Activated T-helper 17 cell treated with anti-CD3 and anti-CD28 coated beads, Interleukin-2, amount 50 U/mL, for 72 hours (primary cell): ENCODE measurements around the gene PPP6C. TPM values are rescaled to one million over a fixed set of nuclear protein-coding genes. Genes with fewer than 3 reads are reported as not detected.
"Not testable (repeated sequence)": the region's sequence is repeated elsewhere in the genome, so short reads cannot be mapped to it uniquely, and the experiment has no call there.

Source experiments
- ATAC-seq: fragments of 150-1000 bp; cut with Tn5 transposase; replicated peaks from 2 replicates; pipeline ENCODE4 v1.10.0; 2021; ENCODE audit warnings: mild to moderate bottlenecking, moderate library complexity
- H3K27ac Mint-ChIP-seq: one replicate; pipeline ENCODE4 v1.8.0; 2022; ENCODE audit warnings: mixed read lengths
- H3K27me3 Mint-ChIP-seq: one replicate; pipeline ENCODE4 v1.8.0; 2022; ENCODE audit warnings: mixed read lengths
- H3K36me3 Mint-ChIP-seq: one replicate; pipeline ENCODE4 v1.8.0; 2022; ENCODE audit warnings: low read depth, mild to moderate bottlenecking, mixed read lengths
- H3K4me1 Mint-ChIP-seq: one replicate; pipeline ENCODE4 v1.8.0; 2022; ENCODE audit warnings: mixed read lengths
- H3K4me3 Mint-ChIP-seq: one replicate; pipeline ENCODE4 v1.8.0; 2022; ENCODE audit warnings: mild to moderate bottlenecking, mixed read lengths
- H3K9me3 Mint-ChIP-seq: one replicate; pipeline ENCODE4 v1.8.0; 2022; ENCODE audit warnings: mixed read lengths
- total RNA-seq, 2 donors: library from RNA; stranded (reverse); gene quantifications; one replicate each; pipeline ENCODE4 v1.2.3, GENCODE V29; 2022

The PPP6C gene
- total RNA-seq, 2 donors from 2014 or later, result 26.6 to 55.2 TPM

- not testable (repeated sequence) for H3K4me3 Mint-ChIP-seq, H3K4me1 Mint-ChIP-seq, H3K27ac Mint-ChIP-seq, H3K9me3 Mint-ChIP-seq, H3K27me3 Mint-ChIP-seq, ATAC-seq
- peaks cover 25% of the 10 kb centered on the region for H3K36me3 Mint-ChIP-seq
Measured at GRCh38 chr9:125162891-125163290, 26.7 kb downstream of the PPP6C start.

DNA sequence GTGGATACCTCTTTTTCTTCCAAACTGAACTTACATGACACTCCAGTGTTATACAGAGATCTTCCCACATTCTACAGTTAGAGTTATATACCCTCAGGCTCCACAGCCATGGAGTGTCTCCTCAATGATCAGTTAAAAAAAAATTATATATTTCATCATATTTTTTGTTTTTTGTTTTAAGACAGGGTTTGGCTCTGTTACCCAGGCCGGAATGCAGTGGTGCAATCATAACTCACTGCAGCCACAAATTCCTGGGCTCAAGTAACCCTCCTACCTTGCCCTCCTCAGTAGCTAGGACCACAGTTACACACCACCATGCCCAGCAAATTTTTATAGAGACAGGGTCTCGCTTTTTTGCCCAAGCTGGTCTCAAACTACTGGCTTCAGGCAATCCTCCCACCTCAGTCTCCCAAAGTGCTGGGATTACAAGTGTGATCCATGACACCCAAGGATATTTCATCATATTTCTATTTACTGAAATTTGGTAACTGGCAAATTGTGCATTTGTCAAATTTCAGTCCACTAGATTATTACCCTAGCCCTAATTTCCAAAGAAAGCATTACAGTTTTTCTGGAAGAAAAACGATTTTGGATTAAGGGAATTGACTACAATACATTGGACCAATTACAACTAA, 28.2 kb downstream of the PPP6C start:
- Mint-ChIP-seq H3K4me3 (no peak overlapping the region), H3K9me3 (no peaks in the 10 kb centered on the region), H3K36me3 (peaks cover 28% of the 10 kb centered on the region), H3K4me1 (no peaks in the 10 kb centered on the region), H3K27ac (no peak overlapping the region), H3K27me3 (no peaks in the 10 kb centered on the region)
- no peak for ATAC-seq

DNA sequence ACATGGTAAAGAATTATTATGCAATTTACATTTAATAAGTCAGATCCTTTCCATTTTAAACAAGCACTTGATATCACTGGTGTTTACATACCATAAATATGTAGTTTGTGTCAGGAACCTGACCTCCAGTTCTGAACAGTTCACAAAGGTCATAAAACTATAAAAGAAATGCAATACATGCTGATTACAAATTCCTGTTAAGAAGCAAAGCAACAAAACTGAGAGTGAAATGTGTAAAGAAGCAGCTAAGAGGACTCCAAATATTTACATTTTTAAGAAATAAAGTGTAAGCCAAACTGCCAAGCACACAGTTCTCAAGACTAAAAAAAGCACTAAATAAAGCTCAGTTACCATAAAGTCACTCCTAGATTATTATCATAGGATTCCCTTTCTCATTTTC, 28.9 kb downstream of the PPP6C start:
- Mint-ChIP-seq H3K4me1 (no peaks in the 10 kb centered on the region), H3K36me3 (peaks cover 27% of the 10 kb centered on the region), H3K9me3 (no peaks in the 10 kb centered on the region), H3K4me3 (no peak overlapping the region), H3K27me3 (no peaks in the 10 kb centered on the region), H3K27ac (no peak overlapping the region)
- ATAC-seq, result no peak

DNA sequence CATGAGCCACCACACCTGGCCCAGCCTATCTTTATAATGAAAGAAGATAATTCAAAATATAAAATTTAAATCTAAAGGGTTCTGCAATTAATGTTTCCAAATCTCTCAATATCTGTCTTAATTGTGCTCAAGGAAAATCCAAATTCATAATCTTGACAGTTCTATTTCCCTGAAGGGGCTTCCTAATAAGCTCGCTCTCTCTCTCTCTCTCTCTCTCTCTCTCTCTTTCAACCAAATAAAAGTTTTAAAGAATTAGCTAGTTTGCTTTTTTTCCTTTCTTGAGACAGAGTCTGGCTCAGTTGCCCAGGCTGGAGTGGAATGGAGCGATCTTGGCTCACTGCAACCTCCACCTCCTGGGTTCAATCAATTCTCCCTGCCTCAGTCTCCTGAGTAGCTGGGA, 33.1 kb downstream of the PPP6C start:
- no peaks in the 10 kb centered on the region for H3K27me3 Mint-ChIP-seq
- no peak overlapping the region for H3K27ac Mint-ChIP-seq
- no peak overlapping the region for H3K4me3 Mint-ChIP-seq
- no peaks in the 10 kb centered on the region for H3K9me3 Mint-ChIP-seq
- H3K36me3 Mint-ChIP-seq, result peaks cover 51% of the 10 kb centered on the region
- H3K4me1 Mint-ChIP-seq, result no peaks in the 10 kb centered on the region
- no peak for ATAC-seq

GRCh38 chr9:125153712-125154367, 35.8 kb downstream of the PPP6C start:
- H3K27ac Mint-ChIP-seq, result no peak overlapping the region
- ATAC-seq, result no peak
- no peaks in the 10 kb centered on the region for H3K9me3 Mint-ChIP-seq
- H3K4me3 Mint-ChIP-seq, result no peak overlapping the region
- H3K4me1 Mint-ChIP-seq, result no peaks in the 10 kb centered on the region
- H3K27me3 Mint-ChIP-seq, result no peaks in the 10 kb centered on the region
- H3K36me3 Mint-ChIP-seq, result peaks cover 78% of the 10 kb centered on the region

- no peaks in the 10 kb centered on the region for H3K27me3 Mint-ChIP-seq
- ATAC-seq, result no peak
- no peak overlapping the region for H3K4me3 Mint-ChIP-seq
- peaks cover 66% of the 10 kb centered on the region for H3K36me3 Mint-ChIP-seq
- no peaks in the 10 kb centered on the region for H3K9me3 Mint-ChIP-seq
- no peak overlapping the region for H3K27ac Mint-ChIP-seq
- H3K4me1 Mint-ChIP-seq, result no peaks in the 10 kb centered on the region
Measured at GRCh38 chr9:125151730-125152129, 37.9 kb downstream of the PPP6C start.

DNA sequence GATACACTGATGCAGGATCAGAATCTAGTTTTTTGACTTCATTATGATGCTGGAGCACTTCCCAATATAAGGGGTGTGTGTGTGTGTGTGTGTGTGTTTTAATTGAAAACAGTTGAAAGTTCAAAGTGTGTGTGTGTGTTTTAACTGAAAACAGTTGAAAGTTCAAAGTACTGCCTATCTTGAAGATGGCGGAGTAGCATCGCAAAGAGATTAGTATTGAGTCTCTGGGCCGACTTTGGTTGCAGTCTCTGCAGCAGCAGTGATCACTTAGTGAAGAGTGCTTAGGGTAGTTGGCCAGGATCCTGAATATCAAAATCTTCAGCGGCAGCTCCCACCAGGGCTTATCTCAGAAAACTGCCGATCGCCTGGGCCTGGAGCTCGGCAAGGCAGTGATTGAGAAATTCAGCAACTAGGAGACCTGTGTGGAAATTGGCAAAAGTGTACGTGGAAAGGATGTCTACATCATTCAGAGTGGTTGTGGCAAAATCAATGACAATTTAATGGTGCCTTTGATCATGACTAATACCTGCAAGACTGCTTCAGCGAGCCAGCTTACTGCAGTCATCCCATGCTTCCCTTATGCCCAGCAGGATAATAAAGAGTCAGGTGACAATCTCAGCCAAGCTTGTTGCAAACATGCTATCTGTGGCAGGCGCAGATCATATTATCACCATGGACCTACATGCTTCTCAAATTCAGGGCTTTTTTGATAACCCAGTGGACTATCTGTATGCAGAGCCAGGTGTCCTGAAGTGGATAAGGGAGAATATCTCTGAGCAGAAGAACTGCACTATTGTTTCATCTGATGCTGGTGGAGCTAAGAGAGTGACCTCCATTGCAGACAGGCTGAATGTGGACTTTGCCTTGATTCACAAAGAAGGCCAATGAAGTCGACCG, 39.0 kb downstream of the PPP6C start:
- peaks cover 66% of the 10 kb centered on the region for H3K36me3 Mint-ChIP-seq
- no peak overlapping the region for H3K4me3 Mint-ChIP-seq
- no peaks in the 10 kb centered on the region for H3K4me1 Mint-ChIP-seq
- no peak overlapping the region for H3K27ac Mint-ChIP-seq
- no peaks in the 10 kb centered on the region for H3K9me3 Mint-ChIP-seq
- H3K27me3 Mint-ChIP-seq, result no peaks in the 10 kb centered on the region
- ATAC-seq, result no peak

GRCh38 chr9:125147401-125147951, 42.1 kb downstream of the PPP6C start:
- Mint-ChIP-seq H3K27me3 (no peaks in the 10 kb centered on the region), H3K4me1 (peaks cover 4% of the 10 kb centered on the region), H3K9me3 (no peaks in the 10 kb centered on the region), H3K4me3 (no peak overlapping the region), H3K36me3 (peaks cover 46% of the 10 kb centered on the region), H3K27ac (no peak overlapping the region)
- ATAC-seq, result no peak

DNA sequence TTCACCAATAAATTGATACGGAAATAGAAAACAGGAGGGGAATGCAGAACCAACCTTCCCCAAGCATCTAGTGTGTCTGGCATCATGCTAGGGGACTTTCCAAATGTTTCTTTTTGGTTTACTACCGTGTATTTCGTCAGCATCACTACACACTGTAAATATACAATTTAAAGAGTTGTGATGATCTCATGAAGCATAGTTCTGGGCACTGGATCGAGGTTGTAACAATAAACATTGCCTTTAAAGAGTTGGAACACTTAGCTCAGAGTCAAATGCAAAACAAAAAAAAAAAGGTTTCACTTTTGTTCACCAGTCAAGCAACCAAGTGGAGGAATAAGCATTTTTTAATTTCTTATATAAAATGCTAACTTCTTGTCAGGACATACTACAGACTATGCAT, 43.4 kb downstream of the PPP6C start:
- H3K4me3 Mint-ChIP-seq, result no peak overlapping the region
- H3K9me3 Mint-ChIP-seq, result no peaks in the 10 kb centered on the region
- H3K27ac Mint-ChIP-seq, result peak overlapping the region; percentile 54
- H3K4me1 Mint-ChIP-seq, result peaks cover 4% of the 10 kb centered on the region
- H3K36me3 Mint-ChIP-seq, result peaks cover 37% of the 10 kb centered on the region
- H3K27me3 Mint-ChIP-seq, result no peaks in the 10 kb centered on the region
- no peak for ATAC-seq

GRCh38 chr9:125145425-125145824, 44.2 kb downstream of the PPP6C start:
- no peaks in the 10 kb centered on the region for H3K9me3 Mint-ChIP-seq
- ATAC-seq, result no peak
- H3K27ac Mint-ChIP-seq, result no peak overlapping the region
- H3K4me3 Mint-ChIP-seq, result no peak overlapping the region
- H3K36me3 Mint-ChIP-seq, result peaks cover 29% of the 10 kb centered on the region
- H3K27me3 Mint-ChIP-seq, result no peaks in the 10 kb centered on the region
- H3K4me1 Mint-ChIP-seq, result peaks cover 4% of the 10 kb centered on the region

- Mint-ChIP-seq H3K4me1 (peaks cover 4% of the 10 kb centered on the region), H3K27me3 (no peaks in the 10 kb centered on the region), H3K27ac (peak within 1 kb of the TSS; percentile 89), H3K4me3 (peak within 1 kb of the TSS; percentile 92), H3K9me3 (no peaks in the 10 kb centered on the region), H3K36me3 (peaks cover 12% of the 10 kb centered on the region)
- ATAC-seq, result peak; percentile 99
Measured at GRCh38 chr9:125143377-125144090, 46.1 kb downstream of the PPP6C start, which contains the start of gene SCAI. Gene SCAI (minus strand): TSS chr9:125143528. CDS start chr9:125143437, 91 bp downstream.

DNA sequence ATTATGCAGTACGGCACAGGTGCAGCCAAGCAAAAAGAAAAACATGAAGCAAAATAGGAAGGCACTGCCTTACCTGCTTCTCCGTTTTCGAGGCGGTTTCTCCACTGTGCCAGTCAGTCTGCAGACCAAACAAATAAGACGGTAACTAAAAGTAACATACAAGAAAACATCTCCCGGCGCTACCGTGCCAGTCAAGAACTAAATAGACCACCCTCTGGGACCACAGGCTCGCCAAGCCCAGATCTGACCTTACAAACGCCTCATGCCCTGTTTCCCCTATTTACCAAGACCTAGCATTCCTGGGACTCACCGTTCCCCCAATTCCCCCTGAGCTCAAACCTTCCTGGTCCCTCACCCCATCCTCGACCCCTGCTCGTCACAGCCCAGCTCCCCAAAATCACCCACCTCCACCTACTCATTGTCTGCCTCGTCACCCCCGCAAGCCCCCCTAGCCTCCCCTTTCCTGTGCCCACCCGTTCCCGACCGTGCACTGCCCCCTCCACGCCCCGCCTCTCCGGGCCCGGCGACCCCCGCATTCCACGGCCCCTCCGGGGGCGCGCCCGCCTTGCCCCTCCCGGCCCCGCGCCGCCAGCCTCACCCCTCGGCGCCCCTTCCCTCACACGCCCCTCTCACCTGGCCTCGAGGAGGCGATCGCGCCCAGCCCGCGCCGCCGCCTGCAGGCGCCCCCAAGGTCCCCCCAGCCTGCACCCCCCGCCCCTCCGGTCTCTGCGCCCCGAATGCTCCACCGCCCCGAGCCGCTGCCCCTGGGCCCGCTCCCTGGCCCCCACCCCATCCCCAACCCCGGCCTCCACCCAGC, 46.8 kb downstream of the PPP6C start:
- peaks cover 4% of the 10 kb centered on the region for H3K4me1 Mint-ChIP-seq
- H3K27me3 Mint-ChIP-seq, result no peaks in the 10 kb centered on the region
- H3K4me3 Mint-ChIP-seq, result peak overlapping the region; percentile 92
- no peaks in the 10 kb centered on the region for H3K9me3 Mint-ChIP-seq
- H3K27ac Mint-ChIP-seq, result peak overlapping the region; percentile 89
- no peak for ATAC-seq
- peaks cover 12% of the 10 kb centered on the region for H3K36me3 Mint-ChIP-seq

DNA sequence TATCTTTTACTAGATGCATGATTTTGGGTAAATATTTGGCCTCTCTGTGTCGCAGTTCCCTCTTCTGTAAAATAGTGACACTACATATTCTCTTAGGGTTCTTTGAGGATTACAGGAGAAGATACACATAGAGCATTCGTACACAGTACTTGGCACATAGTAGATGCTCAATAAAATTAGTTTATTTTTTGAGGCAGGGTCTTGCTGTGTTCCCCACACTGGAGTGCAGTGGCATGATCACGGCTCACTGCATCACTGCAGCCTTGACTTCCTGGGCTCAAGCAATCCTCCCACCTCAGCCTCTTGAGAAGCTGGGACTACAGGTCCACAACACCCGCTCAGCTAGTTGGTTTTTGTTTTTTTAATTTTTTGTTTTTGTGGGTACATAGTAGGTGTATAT, 47.9 kb downstream of the PPP6C start:
- ATAC-seq, result no peak
- Mint-ChIP-seq H3K27ac (no peak overlapping the region), H3K36me3 (peaks cover 12% of the 10 kb centered on the region), H3K9me3 (no peaks in the 10 kb centered on the region), H3K27me3 (no peaks in the 10 kb centered on the region), H3K4me1 (peaks cover 4% of the 10 kb centered on the region), H3K4me3 (peak overlapping the region; percentile 92)
